NCI-H1105 (cell line): Measurements from ENCODE around the gene FAM110A.
"Not testable (repeated sequence)": the region's sequence is repeated elsewhere in the genome, so short reads cannot be mapped to it uniquely, and the experiment has no call there.

ENCODE experiments used
- DNase-seq: peaks from one replicate; lab custom pipeline; 2025; lab: John Stamatoyannopoulos, UW

The FAM110A gene

DNA sequence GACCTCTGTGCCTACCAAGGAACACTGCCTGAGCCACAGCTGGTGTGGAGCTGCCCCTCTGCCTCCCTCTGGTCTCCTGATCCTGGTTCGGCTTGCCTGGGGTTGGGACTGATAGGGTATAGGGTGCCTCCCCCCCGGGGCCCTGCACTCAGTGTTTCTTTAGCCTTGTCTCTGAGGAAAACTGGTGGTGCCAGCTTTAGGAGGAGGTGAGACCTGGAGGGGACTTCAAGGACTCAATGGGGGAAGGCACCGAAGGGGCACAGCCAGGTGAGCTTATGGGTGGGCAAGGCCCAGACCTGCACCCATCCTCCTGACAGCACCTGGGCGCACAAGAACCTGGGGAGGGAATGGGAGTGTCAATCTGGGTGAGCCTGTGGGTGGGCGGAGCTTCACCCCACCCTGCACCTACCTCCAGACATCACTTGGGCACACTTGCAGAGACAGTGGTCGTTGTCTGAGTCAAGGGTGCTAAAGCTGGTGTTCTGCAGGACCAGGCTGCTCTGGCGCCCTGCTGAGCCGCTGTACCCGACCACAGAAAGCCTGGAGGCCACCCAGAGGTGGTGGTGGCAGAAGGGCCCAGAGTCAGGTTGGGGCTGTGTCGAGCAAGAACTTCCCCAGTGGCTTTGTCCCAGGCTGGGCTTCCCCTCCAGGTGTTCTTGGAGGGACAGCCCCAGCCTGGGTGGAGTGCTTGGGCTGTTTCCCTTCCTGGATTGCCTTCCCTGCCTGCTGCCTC lies 40.5 kb downstream of the FAM110A start:
- DNase-seq, result no peak

DNA sequence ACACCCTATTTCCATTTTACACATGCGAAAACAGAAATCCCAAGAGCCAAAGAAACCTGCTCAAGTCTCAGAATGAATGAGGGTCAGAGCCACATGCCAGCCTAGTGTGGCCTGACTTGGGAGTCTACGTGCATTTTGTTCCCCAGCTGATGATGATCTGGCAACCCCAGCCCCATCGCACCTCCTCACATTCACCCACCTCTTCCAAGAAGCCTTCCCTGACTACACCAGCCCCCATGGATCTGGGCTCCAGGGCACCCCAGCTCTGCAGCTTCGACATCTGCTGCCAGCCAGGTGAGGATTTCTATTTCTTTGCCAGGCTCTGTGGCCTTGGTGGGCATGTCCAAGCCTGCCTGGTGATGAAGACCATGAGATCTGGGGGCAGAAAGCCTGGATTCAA lies 41.6 kb downstream of the FAM110A start:
- no peak for DNase-seq

DNA sequence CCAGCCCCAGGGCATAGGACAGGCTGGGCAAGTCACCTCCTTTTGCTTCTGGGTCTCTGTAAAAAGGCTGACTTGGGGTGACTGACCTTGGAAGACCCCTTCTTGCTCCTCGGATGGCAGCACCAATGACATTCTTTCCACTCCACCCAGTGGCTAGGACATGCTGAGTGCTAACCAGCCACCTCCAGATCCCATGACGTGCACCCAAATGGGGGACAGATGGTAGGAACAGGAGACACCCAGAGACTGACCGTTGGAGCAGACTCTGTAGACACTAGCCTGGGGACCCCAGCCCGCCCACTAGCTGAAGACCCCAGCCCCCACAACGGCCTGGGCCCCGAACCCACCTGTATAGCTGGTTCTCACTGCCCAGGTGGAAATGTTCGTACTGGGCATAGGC lies 44.3 kb downstream of the FAM110A start:
- DNase-seq, result no peak

DNA sequence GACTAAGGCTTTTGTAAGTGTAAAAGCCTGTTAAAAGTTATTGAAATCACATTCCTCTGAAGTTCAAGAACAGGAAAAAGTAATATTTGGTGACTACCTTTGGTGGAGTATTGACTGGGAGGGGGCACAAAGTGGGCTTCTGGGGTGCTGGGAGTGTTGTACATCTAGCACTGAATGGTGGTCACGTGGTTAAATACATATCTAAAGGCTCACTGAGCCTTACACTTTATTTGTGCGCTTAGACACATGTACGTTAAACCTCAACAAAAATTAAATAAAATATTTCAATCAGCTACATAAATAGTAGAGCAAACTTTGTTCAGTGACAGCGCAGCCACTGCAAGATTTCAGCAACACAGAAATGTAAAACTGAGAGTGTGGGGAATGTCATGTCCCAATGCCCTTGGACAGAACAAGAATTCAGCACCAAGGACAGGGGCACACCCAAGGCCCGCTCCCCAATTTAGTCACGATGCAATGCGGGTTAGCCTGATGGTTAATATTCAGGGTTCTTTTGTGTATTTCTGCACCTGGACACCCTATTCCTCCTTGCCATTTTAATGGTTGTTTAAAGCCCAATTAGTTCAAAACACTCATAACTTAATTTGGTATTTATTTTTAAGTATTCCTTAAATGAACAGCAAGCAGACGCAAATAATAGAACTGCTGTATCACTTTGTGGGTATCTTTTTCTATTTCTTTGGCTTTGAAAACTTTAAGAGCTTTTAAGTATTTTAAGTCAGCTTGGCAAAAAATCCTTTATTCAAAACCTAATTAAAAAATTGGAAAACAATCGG lies 45.2 kb downstream of the FAM110A start:
- no peak for DNase-seq

DNA sequence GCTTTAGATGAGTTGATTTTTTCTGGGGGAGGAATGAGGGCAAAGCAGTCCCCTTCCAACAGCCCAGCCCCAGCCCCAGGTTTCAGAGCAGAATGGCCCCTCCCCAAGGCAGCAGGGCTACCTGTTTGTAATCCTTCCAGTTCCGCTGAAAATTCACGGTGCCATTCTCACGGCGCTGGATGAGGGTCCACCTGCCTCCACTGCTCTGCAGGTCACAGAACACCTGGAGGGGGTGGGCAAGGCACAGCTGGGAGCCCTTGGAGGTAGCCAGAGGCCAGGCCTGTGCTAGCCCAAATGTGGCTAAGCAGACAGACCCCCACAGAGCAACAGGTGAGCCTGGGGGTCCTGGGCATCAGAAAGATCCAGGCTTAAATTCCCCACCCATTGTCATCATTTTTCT lies 46.1 kb downstream of the FAM110A start:
- no peak for DNase-seq

DNA sequence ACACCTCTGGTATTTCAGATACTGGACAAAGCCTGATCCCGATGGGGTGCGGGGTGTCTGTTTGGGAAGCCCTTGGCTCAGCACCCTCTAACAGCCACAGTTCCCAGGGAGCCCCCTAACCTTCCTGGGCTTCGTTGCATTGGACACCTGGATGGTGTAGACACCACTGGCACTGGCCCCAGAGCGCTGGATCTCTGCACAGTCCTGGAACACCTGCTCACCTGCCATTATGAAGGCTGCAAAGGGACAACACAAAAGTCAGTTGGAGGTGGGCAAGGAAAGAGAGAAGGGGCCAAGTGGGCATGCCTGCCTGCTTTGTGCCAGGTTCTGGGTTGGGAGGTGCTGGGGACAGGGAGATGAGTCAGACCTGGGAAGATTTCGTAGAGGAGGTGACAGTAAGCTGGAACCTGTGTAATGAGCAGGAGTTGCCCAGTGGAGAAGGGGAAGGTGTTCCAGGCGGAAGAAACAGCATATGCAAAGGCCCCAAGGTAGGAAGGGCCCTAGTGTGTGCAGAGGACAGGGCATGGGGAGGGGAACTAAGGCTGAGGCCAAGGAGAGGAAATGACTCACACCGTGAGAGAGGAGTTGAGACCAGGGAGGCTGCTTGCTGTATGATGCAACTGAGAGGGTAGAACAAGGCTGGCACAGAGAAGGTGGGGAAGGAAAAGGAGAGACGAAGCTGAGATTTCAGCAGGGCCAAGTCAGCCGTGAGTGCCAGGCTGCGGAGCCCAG lies 47.7 kb downstream of the FAM110A start:
- no peak for DNase-seq

DNA sequence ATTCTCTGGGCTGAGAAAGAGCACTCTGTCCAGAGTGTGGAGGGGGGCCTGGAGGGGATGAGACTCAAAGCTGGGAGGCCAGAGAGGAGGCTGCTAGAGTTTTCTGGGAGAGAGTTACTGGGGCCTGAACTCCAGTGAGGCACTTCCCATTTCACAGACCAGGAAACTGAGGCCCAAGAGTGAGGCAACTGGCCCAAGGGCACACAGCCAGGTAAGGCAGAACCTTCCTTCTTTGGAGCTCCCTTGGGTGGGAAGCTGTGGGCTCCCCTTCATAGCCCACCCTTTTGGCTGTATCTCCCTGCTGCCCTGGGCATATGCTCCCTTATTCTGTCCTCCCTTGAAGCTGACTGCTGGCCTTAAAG lies 48.2 kb downstream of the FAM110A start:
- no peak for DNase-seq

DNA sequence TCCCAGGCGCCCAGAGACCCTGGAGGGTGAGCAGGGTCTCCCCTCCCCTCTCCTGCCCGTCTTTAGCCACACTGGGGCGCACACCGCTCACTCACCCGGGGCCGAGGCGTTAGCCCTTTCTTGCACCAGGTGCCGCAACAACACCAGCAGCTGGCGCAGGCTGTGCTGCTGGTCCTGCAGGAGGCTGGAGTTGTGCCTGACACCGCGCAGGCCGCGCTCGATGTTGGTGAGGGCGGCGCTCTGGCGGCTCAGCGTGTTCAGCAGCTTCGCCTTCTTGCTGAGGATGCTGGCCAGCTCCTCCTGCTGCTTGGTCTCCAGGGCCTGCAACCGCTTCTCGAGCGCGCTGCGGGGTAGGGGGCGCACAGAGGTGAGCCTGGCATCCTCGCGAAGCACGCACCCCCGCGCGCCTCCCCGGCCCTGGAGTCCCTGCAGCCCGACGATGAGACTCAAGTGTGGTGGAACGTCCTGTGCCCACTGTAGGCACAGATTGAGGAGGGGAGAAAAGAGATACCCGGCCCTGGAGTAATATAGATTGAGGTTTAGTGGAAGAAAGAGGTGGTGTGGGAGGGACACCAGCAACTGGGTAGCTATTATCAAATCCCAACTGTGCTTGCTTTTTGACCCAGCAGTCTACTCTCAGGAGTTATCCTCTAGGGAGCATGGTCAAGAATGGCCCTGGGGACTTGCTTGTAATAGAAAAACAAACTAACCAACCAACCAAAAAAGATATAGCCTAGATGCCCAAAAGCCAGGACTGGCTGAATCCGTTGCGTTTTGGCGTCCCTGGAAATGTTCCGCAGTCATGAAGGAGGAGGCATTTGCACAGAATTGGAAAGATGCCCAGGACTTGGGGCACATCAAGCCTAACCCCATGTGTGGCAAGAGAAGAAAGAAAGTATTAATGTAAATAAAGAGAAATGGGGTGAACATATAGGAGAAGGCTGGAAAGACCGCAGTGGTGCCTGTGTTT lies 51.8 kb downstream of the FAM110A start:
- DNase-seq, result no peak

DNA sequence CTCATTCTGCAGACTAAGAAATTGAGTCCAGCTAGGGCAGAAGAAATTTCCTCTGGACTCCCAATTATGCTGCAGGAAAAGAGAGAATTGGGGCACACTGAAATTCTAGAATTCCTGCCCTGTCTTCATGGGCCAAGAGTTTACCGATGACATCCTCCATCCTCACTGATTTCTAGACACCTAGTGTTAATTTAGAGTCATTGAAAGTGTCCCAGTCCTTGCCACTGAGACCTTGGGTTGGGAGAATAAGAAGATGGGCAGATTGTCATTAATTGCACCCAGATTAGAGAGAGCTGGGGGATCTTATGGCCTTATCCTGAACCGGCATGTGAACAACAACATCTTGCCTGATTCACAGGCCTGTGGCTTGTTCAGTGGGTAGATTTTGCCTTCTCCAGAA lies 53.6 kb downstream of the FAM110A start:
- no peak for DNase-seq

DNA sequence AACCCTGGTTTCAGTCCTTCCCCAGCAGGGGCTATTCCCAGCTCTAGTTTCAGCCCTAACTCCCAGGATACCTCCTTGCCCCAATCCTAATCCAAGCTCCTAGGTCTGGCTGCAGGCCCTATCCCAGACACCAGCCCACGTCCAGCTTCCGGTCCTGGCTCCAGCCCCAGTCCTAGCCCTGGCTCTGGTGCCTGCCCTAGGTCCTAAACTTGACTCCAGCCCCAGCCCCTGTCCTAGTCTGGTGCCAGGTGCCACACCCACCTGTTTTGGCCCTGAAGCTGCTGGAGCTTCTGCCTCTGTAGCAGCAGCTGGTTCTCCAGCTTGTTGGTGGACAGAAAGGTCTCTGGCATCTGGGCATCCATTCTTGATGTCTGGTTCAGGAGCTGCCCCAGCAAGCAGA lies 54.5 kb downstream of the FAM110A start:
- DNase-seq, result no peak

DNA sequence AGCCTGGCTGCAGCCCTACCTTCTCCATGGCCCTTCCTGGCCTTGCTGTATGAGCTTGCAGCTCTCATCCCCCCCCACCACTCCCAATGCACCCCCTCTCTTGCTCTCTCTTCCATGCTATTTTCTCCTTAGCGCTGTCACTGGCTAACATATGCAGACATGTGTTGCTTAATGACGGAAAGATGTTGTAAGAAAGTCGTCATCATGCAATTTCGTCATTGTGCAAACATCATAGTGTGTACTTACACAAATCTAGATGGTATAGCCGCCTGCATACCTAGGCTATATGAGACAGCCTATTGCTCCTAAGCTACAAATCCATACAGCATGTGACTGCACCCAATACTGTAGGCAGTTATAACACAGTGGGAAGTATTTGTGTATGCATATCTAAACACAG lies 55.6 kb downstream of the FAM110A start:
- DNase-seq, result no peak

DNA sequence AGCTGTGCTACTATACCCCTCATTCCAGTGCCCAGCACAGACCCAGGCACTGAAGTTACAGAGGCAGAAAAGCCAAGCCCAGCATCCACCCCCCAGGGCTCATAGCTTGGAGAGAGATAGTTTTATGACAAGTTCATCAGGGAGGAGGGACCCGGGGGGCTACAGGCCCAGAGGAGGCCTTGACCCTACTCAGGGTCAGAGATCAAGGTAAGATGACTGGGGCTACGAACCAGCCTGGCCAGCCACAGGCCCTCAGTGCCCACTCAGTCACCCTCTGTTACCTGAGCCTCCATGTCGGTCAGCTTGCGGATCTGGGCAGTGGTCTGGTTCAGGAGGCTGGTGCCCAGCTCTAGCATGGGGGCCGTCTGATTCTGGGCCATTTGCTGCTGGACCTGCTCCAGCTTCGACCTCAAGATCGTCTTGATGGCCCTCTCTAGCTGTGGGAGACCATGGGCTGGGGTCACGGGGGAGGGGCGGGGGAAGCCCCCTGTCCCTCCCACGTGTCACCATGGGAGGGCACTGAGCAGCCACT lies 56.5 kb downstream of the FAM110A start:
- DNase-seq, result no peak

DNA sequence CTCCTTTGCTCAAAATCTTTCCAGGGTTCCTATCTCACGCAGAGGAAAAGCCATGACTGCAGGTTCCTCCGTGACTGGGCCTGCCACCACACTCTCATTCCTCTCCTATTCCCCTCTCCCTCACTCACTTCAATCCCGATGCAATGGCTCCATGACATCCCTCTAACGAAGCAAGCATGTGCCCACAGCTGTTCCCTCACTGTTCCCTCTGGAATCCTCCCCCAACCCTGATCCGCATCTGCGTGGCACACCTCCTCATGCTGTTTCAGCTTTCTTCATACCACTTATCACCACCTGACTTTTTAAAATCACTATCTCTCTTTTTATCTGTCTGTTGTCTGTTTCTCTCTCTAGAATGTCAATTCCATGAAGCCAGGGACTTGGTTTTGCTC lies 57.1 kb downstream of the FAM110A start:
- no peak for DNase-seq

DNA sequence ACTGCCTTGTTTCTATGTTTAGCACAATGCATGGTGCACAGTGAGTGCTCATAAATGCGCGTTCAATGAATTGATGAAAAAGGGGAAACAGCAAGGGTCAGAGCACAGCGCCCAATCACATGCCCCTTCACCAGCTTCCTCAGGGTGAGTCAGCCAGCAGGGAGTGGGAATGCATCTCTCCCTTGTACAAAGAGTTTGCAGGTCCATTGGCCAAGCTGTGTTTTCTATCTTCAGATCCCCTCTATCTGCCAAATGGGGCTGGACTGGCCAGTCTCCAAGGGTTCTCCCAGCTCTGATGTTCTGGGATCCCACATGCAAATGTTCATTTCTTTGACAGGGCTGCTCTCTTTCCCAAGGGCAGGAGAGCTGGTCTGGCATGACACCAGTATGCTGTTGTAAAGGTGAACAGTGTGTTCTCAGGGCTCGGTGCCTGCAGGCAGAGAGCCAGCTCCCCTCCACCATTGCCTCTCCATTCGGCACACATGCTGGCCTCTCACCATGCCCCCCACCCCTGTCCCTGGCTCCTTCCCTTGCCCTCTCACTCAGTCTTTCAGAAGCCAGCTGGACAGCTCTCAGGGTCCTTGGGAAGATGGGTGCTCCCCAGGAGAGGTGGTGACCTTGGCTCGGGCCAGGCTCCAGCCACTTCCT lies 57.7 kb downstream of the FAM110A start:
- DNase-seq, result no peak

DNA sequence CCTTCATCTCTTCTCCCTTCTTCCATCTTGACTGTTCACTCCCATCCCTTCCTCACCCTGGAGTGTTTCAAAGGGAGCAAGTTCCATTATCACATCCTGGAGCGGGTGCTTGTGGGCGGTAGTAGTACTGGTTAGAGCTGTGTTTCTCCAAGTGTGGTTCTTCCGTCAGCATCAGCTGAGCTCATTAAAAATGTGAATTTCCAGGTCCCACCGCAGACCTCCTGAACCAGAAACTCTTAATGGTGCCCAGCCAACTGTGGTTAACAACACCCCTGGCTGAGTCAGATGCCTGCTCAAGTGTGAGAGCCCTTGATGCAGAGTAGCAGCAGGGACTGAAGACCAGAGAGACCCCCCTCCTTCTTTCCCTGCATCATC lies 58.2 kb downstream of the FAM110A start:
- no peak for DNase-seq

DNA sequence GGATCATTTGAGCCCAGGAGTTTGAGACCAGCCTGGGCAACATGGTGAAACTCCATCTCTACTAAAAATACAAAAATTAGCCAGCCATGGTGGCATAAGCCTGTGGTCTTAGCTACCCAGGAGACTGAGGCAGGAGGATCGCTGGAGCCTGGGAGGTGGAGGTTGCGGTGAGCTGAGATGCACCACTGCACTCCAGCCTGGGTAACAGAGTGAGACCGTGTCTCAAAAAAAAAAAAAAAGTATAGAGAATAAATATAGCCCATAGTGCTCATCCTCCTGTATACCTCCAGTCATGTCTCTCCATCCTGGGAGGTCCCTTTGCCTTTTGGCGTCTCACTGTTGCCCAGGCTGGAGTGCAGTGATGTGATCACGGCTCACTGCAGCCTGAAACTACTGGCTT lies 58.9 kb downstream of the FAM110A start:
- DNase-seq, result not testable (repeated sequence)
